Measurements from ENCODE around the gene RAPGEF6. TPM values are rescaled to one million over a fixed set of nuclear protein-coding genes. Genes with fewer than 3 reads are reported as not detected.
"Not testable (repeated sequence)": the region's sequence is repeated elsewhere in the genome, so short reads cannot be mapped to it uniquely, and the experiment has no call there.

Gene RAPGEF6
- polyA plus RNA-seq, 3 donors, result 1.2 to 3.2 (median 1.9) TPM

DNA sequence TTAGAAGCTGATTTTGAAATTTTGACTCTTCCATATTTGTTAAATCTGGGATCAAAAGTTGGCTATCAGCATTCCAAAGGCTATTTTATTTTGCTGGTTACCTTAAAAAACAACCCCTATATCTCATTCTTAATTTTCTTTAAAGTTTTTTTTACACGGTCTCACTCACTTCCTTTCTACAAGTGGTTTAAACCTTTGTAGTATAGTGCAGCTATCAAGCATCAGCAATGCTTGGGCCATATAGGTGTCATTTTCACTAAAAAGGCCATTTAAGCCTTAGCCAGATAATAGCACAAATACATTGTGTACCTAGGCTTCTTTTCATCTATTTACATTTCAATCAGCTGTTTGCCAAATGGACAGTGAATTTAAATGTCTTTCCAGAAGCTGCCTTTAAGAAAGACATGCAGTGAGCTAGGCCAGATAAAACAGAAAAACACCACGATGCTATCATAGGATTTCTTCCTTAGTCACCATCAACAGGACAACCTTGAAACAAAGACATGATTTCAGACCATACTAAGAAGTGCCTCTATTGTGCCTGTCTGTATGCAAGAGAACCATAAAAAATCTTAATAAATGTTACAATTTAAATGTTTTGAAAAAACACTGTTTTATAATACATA, 104.2 kb downstream of the RAPGEF6 start:
- H3K27ac ChIP-seq (ENCODE audit: low read depth, low read length), result no peak overlapping the region
- WGBS, 3 donors, result 51 to 65% (median 51%) methylated on average over 2 of the region's 2 CpGs

DNA sequence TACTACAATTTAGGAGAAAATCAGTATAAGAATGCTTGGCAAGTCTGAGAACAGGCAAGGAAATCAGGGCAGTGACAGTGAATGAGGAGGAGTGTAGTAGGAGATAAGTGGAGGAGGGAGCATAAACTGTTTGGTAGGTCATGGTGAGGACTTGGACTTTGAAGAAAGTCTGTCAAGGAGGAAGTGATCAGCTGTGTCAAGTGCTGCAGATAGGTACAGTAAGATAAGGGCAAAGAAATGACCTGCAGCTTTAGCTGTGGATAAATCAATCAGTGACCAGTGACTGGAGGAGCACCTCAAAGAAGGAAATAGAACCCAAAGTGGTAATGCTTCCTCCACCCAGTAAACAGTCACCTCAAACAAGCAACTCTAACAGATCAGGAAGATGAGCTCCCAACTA, 106.3 kb downstream of the RAPGEF6 start:
- H3K27ac ChIP-seq (ENCODE audit: low read depth, low read length), result no peak overlapping the region

DNA sequence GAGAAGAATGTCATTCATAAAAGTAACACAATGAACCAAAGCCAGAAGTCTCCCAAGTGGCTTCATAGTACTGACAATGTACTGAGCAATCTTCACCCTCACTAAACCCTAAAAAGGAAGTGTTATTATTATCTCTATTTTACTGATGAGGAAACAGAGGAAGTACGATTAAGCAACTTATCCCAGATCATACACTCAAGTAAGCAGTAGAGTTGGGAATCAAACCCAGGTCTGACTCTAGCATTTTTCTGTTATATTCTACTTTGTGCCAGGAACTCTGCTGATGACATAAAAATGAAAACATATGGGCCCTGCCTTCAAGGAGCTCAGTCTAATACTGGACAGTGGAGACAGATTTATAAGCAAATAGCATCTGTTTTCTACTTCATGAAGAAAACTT, 109.2 kb downstream of the RAPGEF6 start:
- 36 to 74% (median 58%) methylated on average over 1 of the region's 1 CpG for WGBS, 3 donors
- H3K27ac ChIP-seq (ENCODE audit: low read depth, low read length), result no peak overlapping the region

DNA sequence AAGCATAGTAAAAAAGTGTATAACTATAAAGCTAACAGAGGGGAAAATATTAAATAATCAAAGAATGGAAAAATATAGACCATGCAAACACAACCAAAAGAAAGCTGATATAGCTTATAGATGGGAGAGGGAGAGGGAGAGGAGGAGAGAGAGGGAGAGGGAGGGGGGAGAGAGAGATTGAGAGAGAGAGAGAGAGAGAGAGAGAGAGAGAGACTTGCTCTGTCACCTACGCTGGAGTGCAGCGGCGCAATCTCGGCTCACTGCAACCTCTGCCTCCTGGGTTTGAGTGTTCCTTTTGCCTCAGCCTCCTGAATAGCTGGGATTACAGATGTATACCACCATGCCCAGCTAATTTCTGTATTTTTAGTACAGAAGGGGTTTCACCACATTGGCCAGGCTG, 110.6 kb downstream of the RAPGEF6 start:
- 87 to 93% (median 90%) methylated on average over 4 of the region's 4 CpGs for WGBS, 3 donors
- H3K27ac ChIP-seq (ENCODE audit: low read depth, low read length), result no peak overlapping the region

DNA sequence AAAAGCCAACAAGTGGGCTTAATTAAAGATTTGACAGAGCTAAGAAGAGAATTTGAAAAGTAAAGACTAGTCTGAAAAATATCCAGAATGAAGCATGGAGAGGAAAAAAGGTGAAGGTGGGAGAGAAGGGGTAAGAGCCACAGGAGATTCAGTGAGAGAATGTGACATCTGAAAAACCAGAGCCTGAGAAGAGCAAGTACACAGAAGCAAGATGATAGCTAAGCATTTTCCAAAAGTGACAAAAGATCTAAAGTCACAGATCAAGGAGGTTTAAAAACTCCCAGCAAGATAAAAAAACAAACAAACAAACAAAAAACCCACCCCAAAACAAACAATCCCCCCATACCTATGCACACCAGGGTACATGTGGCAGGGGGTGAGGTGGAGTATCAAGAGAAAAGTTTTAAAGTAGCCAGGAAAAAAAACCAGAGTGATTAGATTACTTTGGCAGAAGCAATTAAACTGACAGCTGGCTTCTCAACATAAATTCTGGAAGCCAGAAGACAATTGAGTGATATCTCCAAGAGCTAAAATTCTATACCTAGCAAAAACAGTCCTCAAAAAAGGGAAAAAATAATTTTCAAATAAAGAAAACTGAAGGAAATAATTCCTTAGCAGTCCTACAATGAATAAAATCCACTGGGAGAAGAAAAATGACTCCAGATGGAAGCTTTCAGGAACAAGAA, 111.4 kb downstream of the RAPGEF6 start:
- no peak overlapping the region for H3K27ac ChIP-seq (ENCODE audit: low read depth, low read length)

DNA sequence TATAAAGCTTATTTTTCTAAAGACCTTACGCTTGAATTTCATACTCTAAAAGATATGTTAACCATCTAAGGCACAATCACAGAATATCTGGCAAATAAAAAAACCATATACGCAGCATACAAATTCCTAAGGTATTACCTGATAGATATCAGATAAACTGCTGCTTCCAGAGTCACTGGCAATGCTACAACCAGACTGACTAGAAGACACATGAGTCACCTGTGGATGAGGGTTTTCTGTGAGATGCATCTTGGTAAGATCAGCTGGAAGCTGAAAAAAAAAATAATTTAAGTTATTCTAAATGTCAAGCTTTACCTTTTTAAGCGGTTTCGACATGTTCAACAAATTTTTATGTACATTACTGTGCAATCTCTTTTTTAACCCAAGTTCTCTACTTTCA, 113.8 kb downstream of the RAPGEF6 start:
- WGBS, 3 donors, result 97 to 98% (median 98%) methylated on average over 4 of the region's 4 CpGs
- no peak overlapping the region for H3K27ac ChIP-seq (ENCODE audit: low read depth, low read length)

DNA sequence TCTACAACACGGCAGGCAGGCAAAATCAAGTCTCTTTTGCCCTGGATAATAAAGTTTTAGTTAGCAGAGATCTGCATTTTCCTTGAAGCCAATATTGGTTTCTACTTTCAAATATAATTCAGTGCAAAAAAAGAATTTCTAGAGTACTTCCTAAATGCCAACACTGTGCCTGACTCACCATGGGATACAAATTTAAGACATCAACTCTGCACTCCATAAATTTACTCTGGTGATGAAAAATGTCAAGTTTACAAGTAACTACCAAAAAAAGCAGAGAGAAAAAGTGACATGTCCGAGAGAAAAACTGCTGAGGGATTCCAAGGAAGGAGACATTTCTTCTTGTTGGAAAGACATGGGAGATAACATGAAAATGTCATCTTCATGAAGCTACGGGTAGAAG, 119.7 kb downstream of the RAPGEF6 start:
- H3K27ac ChIP-seq (ENCODE audit: low read depth, low read length), result no peak overlapping the region
- WGBS, 3 donors, result 73 to 81% (median 77%) methylated on average over 3 of the region's 3 CpGs

DNA sequence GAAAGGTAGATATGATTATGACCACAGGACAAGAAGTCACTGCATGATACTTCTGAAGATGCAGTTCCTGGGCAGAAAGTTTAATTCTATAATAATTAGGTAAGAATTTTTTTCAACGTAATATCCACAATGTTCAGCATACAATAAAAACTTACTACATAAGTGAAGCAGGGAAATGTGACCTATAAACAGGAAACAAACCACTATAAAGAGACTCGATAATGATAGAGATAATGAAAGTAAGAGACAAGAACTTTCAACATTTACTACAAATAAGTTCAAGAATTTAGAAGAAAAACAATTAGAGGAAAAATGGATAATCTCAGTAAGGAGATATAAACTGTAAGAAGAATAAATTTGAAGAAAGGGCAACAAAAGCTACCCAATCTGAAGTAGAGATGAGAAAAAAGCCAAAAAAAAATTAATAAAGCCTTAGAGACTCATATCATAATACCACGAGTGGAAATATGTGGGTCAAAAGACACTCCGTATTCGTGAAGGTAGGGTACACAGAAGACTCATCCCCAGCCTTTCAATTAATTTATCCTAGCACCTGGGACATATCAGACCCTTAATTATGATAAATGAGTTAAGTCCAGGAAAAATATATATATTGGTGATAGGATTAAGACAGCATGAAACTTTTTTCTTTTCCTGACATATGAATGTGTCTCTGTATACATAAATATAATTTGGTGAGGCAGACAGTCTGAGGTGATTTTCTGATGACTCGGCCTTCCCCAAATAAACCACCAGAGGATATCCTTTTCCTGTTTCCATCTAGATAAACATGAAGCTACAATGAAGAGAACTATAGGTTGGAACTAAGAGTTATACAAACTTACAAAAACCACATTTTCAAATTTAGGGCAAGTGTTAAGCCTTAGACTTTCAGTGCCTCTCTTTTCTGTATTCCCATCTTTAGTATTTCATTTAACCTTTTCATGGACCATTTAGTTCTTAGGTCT, 120.4 kb downstream of the RAPGEF6 start:
- no peak overlapping the region for H3K27ac ChIP-seq (ENCODE audit: low read depth, low read length)
- 37 to 78% (median 43%) methylated on average over 6 of the region's 6 CpGs for WGBS, 3 donors

DNA sequence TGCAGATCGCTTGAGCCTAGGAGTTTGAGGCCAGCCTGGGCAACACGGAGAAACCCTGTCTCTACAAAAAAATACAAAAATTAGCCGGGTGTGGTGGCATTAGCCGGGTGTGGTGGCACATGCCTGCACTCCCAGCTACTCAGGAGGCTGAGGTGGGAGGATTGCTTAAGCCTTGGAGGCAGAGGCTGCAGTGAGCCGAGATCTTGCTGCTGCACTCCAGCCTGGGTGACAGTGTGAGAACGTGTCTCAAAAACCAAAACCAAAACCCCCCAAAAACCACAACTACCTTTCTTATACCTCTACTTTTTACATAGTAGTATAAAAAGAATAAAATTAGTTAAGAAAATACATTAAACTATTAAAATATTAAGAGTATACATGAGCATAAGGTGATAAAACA, 121.2 kb downstream of the RAPGEF6 start:
- 88 to 92% (median 90%) methylated on average over 6 of the region's 6 CpGs for WGBS, 3 donors
- H3K27ac ChIP-seq (ENCODE audit: low read depth, low read length), result no peak overlapping the region

DNA sequence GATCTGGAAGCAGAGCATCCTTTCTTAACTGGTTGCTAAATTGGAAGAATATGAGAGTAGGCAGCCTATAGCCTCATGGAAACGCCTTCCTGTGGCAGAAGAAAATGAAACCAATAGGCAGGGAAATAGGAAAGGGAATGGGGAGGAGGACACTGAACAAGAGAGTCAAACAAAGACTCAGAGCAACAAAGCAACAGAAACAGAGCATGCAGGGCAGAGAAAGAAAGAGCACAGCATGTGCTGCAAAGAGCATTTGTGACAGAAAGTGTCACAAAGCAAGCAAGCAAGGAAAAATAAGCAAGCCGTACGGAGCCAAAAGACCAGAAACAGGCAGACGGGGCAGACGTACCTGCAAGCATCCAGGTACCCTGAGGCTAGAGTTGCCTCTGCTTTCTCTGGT, 123.1 kb downstream of the RAPGEF6 start:
- H3K27ac ChIP-seq (ENCODE audit: low read depth, low read length), result no peak overlapping the region
- WGBS, 3 donors, result 95 to 98% (median 96%) methylated on average over 5 of the region's 5 CpGs

DNA sequence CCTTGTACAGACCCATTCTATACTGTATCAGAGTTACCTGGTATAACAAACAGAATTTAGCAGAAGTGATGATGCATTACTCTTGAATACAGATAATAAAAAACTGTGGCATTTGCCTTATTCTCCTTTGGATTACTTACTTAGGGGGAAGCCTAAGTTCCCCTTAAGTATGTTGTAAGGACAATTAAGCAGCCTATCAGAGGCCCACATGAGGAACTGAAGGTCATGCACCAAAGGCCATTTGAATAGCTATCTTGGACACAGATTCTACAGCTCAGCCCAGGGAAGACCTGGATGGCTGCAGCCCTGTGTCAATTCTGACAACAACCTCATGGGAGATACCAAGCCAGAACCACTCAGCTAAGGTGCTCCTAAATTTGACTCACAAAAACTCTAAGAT, 125.2 kb downstream of the RAPGEF6 start:
- no peak overlapping the region for H3K27ac ChIP-seq (ENCODE audit: low read depth, low read length)

DNA sequence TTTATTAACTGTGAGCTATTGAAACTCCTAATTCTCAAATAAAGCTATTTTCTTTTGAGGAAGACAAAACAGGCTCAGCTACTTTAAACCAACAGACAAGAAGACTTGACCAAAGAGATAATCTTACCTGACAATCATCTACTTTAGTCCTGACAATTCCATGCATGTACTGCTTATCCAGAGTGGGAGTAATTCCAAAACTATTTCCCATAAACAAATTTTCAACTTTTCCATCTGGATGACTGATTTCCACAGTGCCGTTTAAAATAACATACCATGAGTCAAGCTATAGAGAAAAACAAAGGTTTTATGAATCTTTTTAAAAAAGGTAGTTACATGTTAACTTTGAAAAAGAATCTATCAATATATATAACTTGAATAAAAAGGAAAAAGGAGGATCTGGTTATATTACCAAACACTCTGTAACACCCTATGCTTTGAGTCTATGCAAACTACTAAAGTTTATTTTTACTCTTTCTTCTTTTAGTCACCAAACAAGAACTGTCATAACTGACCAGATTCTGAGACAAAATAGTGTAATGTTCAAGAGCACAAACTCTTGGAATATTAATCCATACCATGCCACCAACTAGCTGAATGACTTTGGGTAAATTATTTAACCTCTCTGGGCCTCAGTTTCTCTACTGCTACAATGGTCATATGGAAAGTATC, 129.7 kb downstream of the RAPGEF6 start:
- H3K27ac ChIP-seq (ENCODE audit: low read depth, low read length), result no peak overlapping the region
- 79 to 84% (median 82%) methylated on average over 1 of the region's 1 CpG for WGBS, 3 donors

DNA sequence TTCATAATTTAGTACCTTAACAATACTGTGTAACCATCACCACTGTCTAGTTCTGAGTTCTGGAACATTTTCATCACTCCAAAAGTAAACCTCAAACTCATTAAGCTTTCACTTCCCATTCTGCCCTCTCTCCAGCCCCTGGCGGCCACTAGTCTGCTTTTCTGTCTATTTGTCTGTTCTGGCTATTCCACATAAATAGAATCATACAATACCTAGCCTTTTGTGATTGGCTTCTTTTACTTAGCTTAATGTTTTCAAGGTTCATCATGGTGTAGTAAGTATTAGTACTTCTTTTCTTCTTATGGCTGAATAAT, 138.7 kb downstream of the RAPGEF6 start:
- 82 to 100% (median 84%) methylated on average over 1 of the region's 1 CpG for WGBS, 3 donors
- H3K27ac ChIP-seq (ENCODE audit: low read depth, low read length), result no peak overlapping the region

DNA sequence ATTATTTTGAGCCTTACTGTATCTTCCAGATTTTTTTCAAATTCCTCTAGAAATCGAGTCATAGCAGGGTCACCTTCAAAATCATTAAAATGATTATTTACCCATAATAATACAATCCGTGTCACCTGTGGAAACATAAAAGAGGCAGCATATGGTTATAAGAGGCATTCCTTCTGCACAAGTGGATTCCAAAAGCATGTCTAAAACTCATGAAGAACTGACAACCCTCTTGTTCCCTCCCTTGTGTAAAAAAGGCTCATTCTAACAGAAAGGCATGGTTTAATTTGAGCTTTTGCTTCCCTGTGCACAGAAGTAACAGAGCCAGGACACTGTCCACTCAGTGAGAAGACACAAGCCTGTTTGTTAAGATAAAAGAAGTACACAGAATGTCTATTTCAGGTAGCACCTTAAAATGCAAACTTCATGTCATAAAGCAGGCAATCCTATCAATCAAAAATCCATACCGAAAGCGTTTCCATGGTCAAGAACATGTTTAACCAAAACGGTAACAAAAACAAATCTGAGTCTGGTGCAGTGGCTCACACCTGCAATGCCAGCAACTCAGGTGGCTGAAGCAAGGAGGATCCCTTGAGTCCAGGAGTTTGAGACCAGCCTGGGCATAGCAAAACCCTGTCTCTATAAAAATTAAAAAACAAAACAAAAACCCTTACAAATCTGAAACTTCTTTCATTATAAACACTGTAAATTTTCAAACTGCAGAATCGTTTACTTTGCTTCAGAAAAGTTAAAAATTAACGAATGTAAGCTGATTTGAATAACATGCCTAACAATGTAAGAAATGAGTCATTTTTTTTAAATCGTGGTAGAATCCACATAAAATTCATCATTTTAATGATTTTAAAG, 139.3 kb downstream of the RAPGEF6 start:
- WGBS, 3 donors, result 55 to 93% (median 90%) methylated on average over 8 of the region's 8 CpGs
- H3K27ac ChIP-seq (ENCODE audit: low read depth, low read length), result no peak overlapping the region

DNA sequence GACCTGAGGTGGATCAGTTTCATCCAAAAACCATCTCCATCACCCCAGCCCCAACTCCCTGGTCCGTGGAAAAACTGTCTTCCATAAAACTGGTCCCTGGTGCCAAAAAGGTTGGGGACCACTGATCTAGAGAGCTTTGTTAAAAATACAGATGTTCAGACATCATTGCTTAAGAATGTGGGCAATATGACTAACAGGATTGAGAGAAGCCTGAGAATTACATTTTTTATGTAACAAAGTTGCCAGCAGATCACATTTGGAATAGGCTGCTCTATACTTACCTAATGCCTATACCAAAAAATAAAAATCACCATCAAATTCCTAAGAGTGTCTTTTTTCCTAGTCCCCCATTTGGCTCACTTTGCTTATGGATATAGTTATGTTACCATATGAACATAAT, 143.3 kb downstream of the RAPGEF6 start:
- 82 to 95% (median 94%) methylated on average over 1 of the region's 1 CpG for WGBS, 3 donors
- no peak overlapping the region for H3K27ac ChIP-seq (ENCODE audit: low read depth, low read length)

DNA sequence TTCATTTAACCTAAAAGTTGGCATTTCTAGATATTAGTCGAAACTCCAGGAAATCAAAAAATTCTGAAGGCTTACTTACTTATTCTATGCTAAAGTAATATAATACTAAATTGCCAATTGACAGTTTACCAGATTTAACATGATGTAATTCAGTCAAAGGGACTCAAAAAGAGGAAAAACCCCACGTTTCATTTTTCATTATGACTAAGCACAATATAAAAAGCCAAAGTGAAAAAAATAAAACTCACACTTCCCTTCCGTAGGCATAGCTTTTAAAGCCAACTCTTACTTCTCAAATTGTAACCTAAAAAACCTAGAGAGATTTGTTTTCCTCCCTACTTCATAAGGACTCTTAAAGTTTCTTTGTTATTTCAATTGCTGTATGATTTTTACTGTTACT, 146.6 kb downstream of the RAPGEF6 start:
- H3K27ac ChIP-seq (ENCODE audit: low read depth, low read length), result no peak overlapping the region
- 45 to 89% (median 48%) methylated on average over 3 of the region's 3 CpGs for WGBS, 3 donors

DNA sequence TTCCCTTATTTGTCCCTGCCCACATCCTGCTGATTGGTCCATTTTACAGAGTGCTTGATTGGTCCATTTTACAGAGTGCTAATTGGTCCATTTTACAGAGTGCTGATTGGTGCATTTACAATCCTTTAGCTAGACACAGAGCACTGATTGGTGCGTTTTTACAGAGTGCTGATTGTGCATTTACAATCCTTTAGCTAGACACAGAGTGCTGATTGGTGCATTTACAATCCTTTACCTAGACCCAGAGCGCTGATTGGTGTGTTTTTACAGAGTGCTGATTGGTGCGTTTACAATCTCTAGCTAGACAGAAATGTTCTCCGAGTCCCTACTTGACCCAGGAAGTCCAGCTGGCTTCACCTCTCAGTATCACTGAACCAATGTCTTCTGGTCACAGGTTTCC, 147.7 kb downstream of the RAPGEF6 start:
- not testable (repeated sequence) for H3K27ac ChIP-seq (ENCODE audit: low read depth, low read length)
- 98 to 100% (median 100%) methylated on average over 4 of the region's 4 CpGs for whole genome bisulfite sequencing, 3 donors

DNA sequence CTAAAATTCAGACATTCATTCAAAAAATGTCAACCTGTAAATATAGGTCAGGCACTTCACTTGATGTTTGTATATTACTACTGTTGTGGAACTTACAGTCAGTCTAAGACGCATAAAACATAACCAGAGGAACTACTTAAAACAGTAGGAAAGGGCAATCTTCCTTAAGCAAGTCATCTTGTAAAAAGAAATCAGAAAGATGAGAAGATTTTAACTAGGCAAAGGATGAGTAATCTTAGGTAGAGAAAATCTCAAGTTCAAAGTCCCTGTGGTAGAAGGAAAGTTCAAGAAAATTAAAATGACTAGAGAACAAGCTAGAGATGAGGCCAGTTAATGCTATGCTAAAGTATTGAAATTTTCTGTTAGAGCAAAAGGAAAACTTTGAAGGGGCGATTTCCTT, 152.4 kb downstream of the RAPGEF6 start:
- H3K27ac ChIP-seq (ENCODE audit: low read depth, low read length), result no peak overlapping the region
- 90 to 99% (median 99%) methylated on average over 2 of the region's 2 CpGs for WGBS, 3 donors
